K562 (cell line): ENCODE data around the gene HOXB6. TPM values are rescaled to one million over a fixed set of nuclear protein-coding genes. Genes with fewer than 3 reads are reported as not detected.
A peak's percentile ranks its signal among the peaks of the same experiment; 100 is the strongest.

Source experiments
- ATAC-seq: fragments of 200-7000 bp; cut with Tn5 transposase; 3 replicates; pipeline ENCODE4 v1.9.1; 2020; ENCODE audit warnings: moderate library complexity
- BruUV-seq: library from RNA; stranded (reverse); fragments of 400-500 nt; replicated peaks from 2 replicates; lab custom pipeline; 2021; lab: Mats Ljungman, UMichigan
- CTCF ChIA-PET: fragments of 300-600 bp; formaldehyde crosslinking; extraction: SDS; loops from one replicate; lab custom pipeline; 2021; ENCODE audit warnings: low intra/inter-chr PET ratio; lab: Yijun Ruan, JAX
- POLR2A ChIA-PET: fragments of 300-600, 350-650 bp; sonication (Branson Sonifier 250); formaldehyde crosslinking; extraction: SDS; loops from one replicate; lab custom pipeline; 2021; ENCODE audit warnings: antibody characterized with exemption, inconsistent platforms; lab: Yijun Ruan, JAX
- DNase-seq, 4 experiments: peaks; one replicate each; pipeline versions ENCODE4 v3.0.0 to v3.0.0-alpha.2; 2011 to 2018; ENCODE audit warnings: low spot score in 3 of 4, mixed read lengths in 3 of 4; ENCODE audit errors: extremely low read depth in 1 of 4
- FAIRE-seq: peaks from 2 replicates; lab custom pipeline; 2011; peaks lifted over from hg19 to GRCh38; lab: Jason Lieb, UNC
- H2AFZ ChIP-seq: 2 replicates; pipeline ENCODE4 v1.6.0; 2011; ENCODE audit warnings: low read depth, low read length, control low read depth, inconsistent platforms
- H3K27ac ChIP-seq: fragments of 200-600 bp; 3 replicates; pipeline ENCODE4 v1.8.0; 2011; ENCODE audit warnings: low read depth, mild to moderate bottlenecking, control low read depth, inconsistent platforms, low read length, moderate library complexity, mixed read lengths; ENCODE audit errors: extremely low read depth
- H3K27me3 ChIP-seq, 2 experiments: fragments of 300-600 bp in 1 of 2; 2 replicates in 1 of 2; 3 replicates in 1 of 2; pipeline versions ENCODE4 v1.6.0 to v1.8.0; 2011; ENCODE audit warnings: inconsistent platforms in 2 of 2, low read length in 2 of 2, mild to moderate bottlenecking in 1 of 2, mixed read lengths in 1 of 2, moderate library complexity in 1 of 2; ENCODE audit not compliant: control insufficient read depth in 2 of 2, insufficient read depth in 2 of 2
- H3K36me3 ChIP-seq: fragments of 300-600 bp; 3 replicates; pipeline ENCODE4 v1.8.0; 2011; ENCODE audit warnings: mild to moderate bottlenecking, low read length, inconsistent platforms; ENCODE audit not compliant: control insufficient read depth, insufficient read depth
- H3K4me1 ChIP-seq, 2 experiments: fragments of 200-600 bp in 1 of 2; replicated peaks in 1 of 2; 2 replicates in 1 of 2; 3 replicates in 1 of 2; pipeline versions ENCODE4 v1.5.1 to v1.8.0; 2011; ENCODE audit warnings: inconsistent platforms in 2 of 2, low read length in 2 of 2, mild to moderate bottlenecking in 1 of 2, mixed read lengths in 1 of 2, moderate library complexity in 1 of 2; ENCODE audit not compliant: control insufficient read depth in 2 of 2, insufficient read depth in 2 of 2
- H3K4me2 ChIP-seq: 2 replicates; pipeline ENCODE4 v1.6.1; 2011; ENCODE audit warnings: low read length, control low read depth, inconsistent platforms, mixed read lengths; ENCODE audit not compliant: insufficient read depth
- H3K4me3 ChIP-seq: fragments of 200-600 bp; sonication (generic), shearing (Covaris generic); 2 replicates; pipeline ENCODE4 v1.5.1; 2016; ENCODE audit warnings: control low read depth, inconsistent platforms
- H3K79me2 ChIP-seq: fragments of 200-600 bp; 3 replicates; pipeline ENCODE4 v1.8.0; 2011; ENCODE audit warnings: low read length, inconsistent platforms; ENCODE audit not compliant: control insufficient read depth, insufficient read depth
- H3K9ac ChIP-seq, 2 experiments: 2 replicates each; pipeline versions ENCODE4 v1.6.0 to v1.6.1; 2011; ENCODE audit warnings: low read depth in 2 of 2, low read length in 2 of 2, control low read depth in 1 of 2, inconsistent platforms in 1 of 2, mild to moderate bottlenecking in 1 of 2, mixed read lengths in 1 of 2; ENCODE audit not compliant: insufficient read depth in 1 of 2
- H3K9me1 ChIP-seq: one replicate; pipeline ENCODE4 v1.6.0; 2011; ENCODE audit warnings: inconsistent platforms, mild to moderate bottlenecking, low read length, moderate library complexity; ENCODE audit not compliant: control insufficient read depth, insufficient read depth
- H3K9me3 ChIP-seq: replicated peaks from 2 replicates; pipeline ENCODE4 v1.5.1; 2011; ENCODE audit warnings: low read depth, low read length, inconsistent platforms; ENCODE audit not compliant: control insufficient read depth, insufficient read depth
- H4K20me1 ChIP-seq: replicated peaks from 2 replicates; pipeline ENCODE4 v1.6.1; 2011; ENCODE audit warnings: low read length, inconsistent platforms, mixed read lengths; ENCODE audit not compliant: control insufficient read depth, insufficient read depth
- ATF1 ChIP-seq, 2 experiments: fragments of 450-650 bp in 1 of 2; IDR thresholded peaks; 2 replicates each; pipeline ENCODE4 v1.6.1; 2016; ENCODE audit warnings: missing compliant biosample characterization in 1 of 2, missing genetic modification characterization in 1 of 2
- CREB1 ChIP-seq, 2 experiments: sonication (generic) in 1 of 2; formaldehyde crosslinking in 1 of 2; IDR thresholded peaks; 2 replicates each; pipeline versions ENCODE4 v1.6.1 to v1.8.0; 2012 to 2022; ENCODE audit warnings: inconsistent platforms in 1 of 2, mild to moderate bottlenecking in 1 of 2, missing genetic modification reagents in 1 of 2, moderate library complexity in 1 of 2
- CTBP1 ChIP-seq: fragments of 450-650 bp; IDR thresholded peaks from 2 replicates; pipeline ENCODE4 v1.6.1; 2016; ENCODE audit warnings: borderline replicate concordance
- L3MBTL2 ChIP-seq: fragments of 450-650 bp; IDR thresholded peaks from 2 replicates; pipeline ENCODE4 v1.6.1; 2016; ENCODE audit warnings: mild to moderate bottlenecking, moderate library complexity
- MTA3 ChIP-seq: fragments of 450-650 bp; formaldehyde crosslinking; IDR thresholded peaks from 2 replicates; pipeline ENCODE4 v1.6.1; 2017; ENCODE audit warnings: mild to moderate bottlenecking, borderline replicate concordance
- NCOA6 ChIP-seq: fragments of 450-650 bp; IDR thresholded peaks from 2 replicates; pipeline ENCODE4 v1.6.1; 2017; ENCODE audit warnings: mild to moderate bottlenecking
- NFIC ChIP-seq: fragments of 450-650 bp; IDR thresholded peaks from 2 replicates; pipeline ENCODE4 v1.6.1; 2017; ENCODE audit warnings: mild to moderate bottlenecking, inconsistent platforms
- PBX2 ChIP-seq, 2 experiments: IDR thresholded peaks in 1 of 2; conservative IDR thresholded peaks in 1 of 2; 2 replicates each; pipeline ENCODE4 v1.6.1; 2016; ENCODE audit warnings: low read depth in 2 of 2, mild to moderate bottlenecking in 1 of 2, missing compliant biosample characterization in 1 of 2, missing genetic modification characterization in 1 of 2, moderate library complexity in 1 of 2
- RB1 ChIP-seq: fragments of 450-650 bp; IDR thresholded peaks from 2 replicates; pipeline ENCODE4 v1.6.1; 2017; ENCODE audit warnings: low read depth, mild to moderate bottlenecking
- SMAD4 ChIP-seq: fragments of 250-450 bp; sonication (Bioruptor Pico); conservative IDR thresholded peaks from 2 replicates; pipeline ENCODE4 v1.8.0; 2021; ENCODE audit warnings: inconsistent platforms, mild to moderate bottlenecking, moderate library complexity
- ZSCAN29 ChIP-seq: fragments of 450-650 bp; IDR thresholded peaks from 2 replicates; pipeline ENCODE4 v1.6.1; 2017
- WGBS: fragments of 100-300 bp; shearing (Covaris generic); methylation state at CpG from one replicate; pipeline ENCODE4 v1.1.6; 2016; ENCODE audit warnings: low coverage, mixed read lengths; ENCODE audit not compliant: insufficient coverage; ENCODE audit errors: missing lambda C conversion rate; 5-methylcytosine and 5-hydroxymethylcytosine counted together
- in situ Hi-C: fragments of 300-500 bp; cut with MboI; formaldehyde crosslinking; loops from 4 replicates; pipeline ENCODE4 v1.15.0; 2018; ENCODE audit warnings: inconsistent platforms, mixed read lengths
- intact Hi-C: fragments of 100-400 bp; cut with micrococcal nuclease; formaldehyde crosslinking; loops from 2 replicates; pipeline ENCODE4 v1.14.2; 2022
- polyA plus RNA-seq, 8 experiments: library from polyadenylated mRNA; depleted of rRNA in 4 of 8; stranded (reverse) in 5 of 8; unstranded in 3 of 8; fragments of >200 nt; fragmentation: Nextera tagmentation in 2 of 8; fragmentation: Illumina TruSeq in 1 of 8; extraction: Ambion mirVana in 2 of 8; extraction: Trizol in 1 of 8; gene quantifications; 2 replicates each; pipeline versions ENCODE4 v1.2.1 to v1.2.3, GENCODE V29; 2011 to 2014; ENCODE audit warnings: inconsistent platforms in 1 of 8, missing spikeins in 1 of 8
- total RNA-seq, 7 experiments: library from RNA; depleted of rRNA in 6 of 7; stranded (reverse); fragments of >200 nt in 6 of 7; fragmentation: Illumina TruSeq in 2 of 7; extraction: Trizol in 2 of 7; gene quantifications; 2 replicates each; pipeline versions ENCODE4 v1.2.1 to v1.2.3, GENCODE V29; 2011 to 2021; ENCODE audit warnings: low replicate concordance in 1 of 7
- TF ChIP-seq, protein P1 (sequence below): fragments of 250-450 bp; sonication (Bioruptor Pico); IDR thresholded peaks from 2 replicates; pipeline ENCODE4 v1.8.0; 2021; ENCODE audit warnings: moderate library complexity, mild to moderate bottlenecking, inconsistent platforms
- TF ChIP-seq, protein P2 (sequence below): fragments of 200-800 bp; sonication (Bioruptor generic); IDR thresholded peaks from 2 replicates; pipeline ENCODE4 v1.6.1; 2017; ENCODE audit warnings: missing genetic modification characterization, missing compliant biosample characterization
- TF ChIP-seq, protein P3 (sequence below), 2 experiments: fragments of 450-650 bp; conservative IDR thresholded peaks; 2 replicates each; pipeline ENCODE4 v1.6.1; 2017; ENCODE audit warnings: mild to moderate bottlenecking in 2 of 2, moderate library complexity in 2 of 2

Gene HOXB6
- total and polyA plus RNA-seq, 9 of the 15 experiments (the other 6 are each of a cell fraction or from before 2014, with no cell fraction given) = 1.2 to 14.8 (median 4.9) TPM

DNA sequence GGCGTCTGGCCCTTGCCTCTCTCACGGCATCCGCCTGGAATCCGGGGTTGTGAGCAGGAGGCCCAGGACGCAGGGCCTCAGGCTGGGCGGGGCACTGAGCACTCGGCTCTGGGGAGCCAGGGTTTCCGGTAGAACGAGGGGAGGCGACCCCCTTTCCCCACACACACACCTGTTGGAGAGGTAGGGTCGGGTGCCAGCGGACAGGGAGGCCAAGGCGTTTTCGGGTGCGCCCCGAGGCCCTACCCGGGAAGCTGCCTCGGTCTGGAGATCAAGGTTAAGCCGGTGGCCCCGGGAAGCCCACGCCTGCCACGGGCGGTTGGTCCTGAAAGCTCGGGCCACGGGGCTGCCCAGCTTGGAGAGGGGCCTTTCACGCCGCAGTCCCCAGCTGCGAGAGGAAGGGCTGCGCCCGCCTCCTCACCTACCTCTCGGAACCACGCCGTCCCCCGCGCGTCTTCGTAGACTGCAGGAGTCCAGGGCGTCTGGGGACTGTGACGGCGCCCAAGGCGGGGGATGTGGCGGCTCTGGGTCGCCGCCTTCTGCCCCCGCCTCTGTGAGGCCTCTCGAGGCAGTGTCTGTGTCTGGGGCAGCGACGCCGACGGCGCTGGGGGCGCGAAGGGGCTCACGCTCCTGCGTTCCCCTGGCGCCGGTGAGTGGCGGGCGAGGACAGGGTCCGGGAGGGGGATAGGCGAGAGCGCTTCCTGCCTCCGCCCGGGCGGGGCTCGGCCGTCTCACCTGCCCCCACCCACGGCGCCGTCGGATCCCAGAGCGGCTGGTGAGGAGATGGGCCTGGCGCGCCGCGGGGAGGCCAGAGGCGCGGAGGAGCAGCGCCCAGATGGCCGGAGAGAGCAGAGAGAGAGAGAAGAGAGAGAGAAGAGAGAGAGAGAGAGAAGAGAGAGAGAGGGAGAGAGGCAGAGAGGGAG is 41.7 kb upstream of the HOXB6 start:
- in situ Hi-C loops (no loop called here), intact Hi-C loops (no loop called here)
- Histone ChIP-seq H3K9ac (peak overlapping the region; percentile 70 to 93), H2AFZ (peak overlapping the region; percentile 98), H3K4me2 (peak overlapping the region; percentile 73), H3K9me1 (no peaks in the 10 kb centered on the region), H3K79me2 (peaks cover 35% of the 10 kb centered on the region), H3K4me1 (peaks cover 9 to 32% of the 10 kb centered on the region in 2 experiments; a peak in 4 of 5 replicates), H3K4me3 (peak overlapping the region; percentile 56), H4K20me1 (no peaks in the 10 kb centered on the region), H3K27ac (peak overlapping the region; percentile 78), H3K27me3 (no peaks in the 10 kb centered on the region), H3K36me3 (no peaks in the 10 kb centered on the region), H3K9me3 (no peaks in the 10 kb centered on the region)
- FAIRE-seq (no peak), DNase-seq (peak; percentile 66 to 77 (median 73)), ATAC-seq (peak; percentile 83)
- ChIA-PET CTCF (no interaction called here), POLR2A (interaction anchor here (1.1 to 2.4 kb wide), 3 partner anchors 10 to 21 kb away, joined by 3 to 5 read pairs (median 3); no protein-coding TSS in a partner anchor)
- no TSS peak for BruUV-seq
- 40% methylated on average over 50 of the region's 80 CpGs for WGBS
- TF ChIP-seq CREB1 (IDR thresholded peaks at IDR 0.05) (0 out of 2 replicates have a peak, but pooled peaks have one; percentile 10), CREB1 (CRISPR knock-in tag; IDR thresholded peaks at IDR 0.05) (no peak), NFIC (peak; percentile 66), MTA3 (0 out of 2 replicates have a peak, but pooled peaks have one; percentile 63), RB1 (0 out of 2 replicates have a peak, but pooled peaks have one; percentile 29), SMAD4 (peak; percentile 95), L3MBTL2 (peak; percentile 52; the same call in 1 of the 2 replicates), ATF1 (CRISPR knock-in tag; IDR thresholded peaks at IDR 0.05) (no peak), ATF1 (tag; IDR thresholded peaks at IDR 0.05) (peak; percentile 26; the same call in 1 of the 2 replicates), ZSCAN29 (no peak), PBX2 (CRISPR knock-in tag; IDR thresholded peaks at IDR 0.05; ENCODE audit: low read depth) (no peak), PBX2 (tag; conservative IDR thresholded peaks at IDR 0.05; ENCODE audit: low read depth) (no peak), CTBP1 (peak; percentile 30; the same call in 1 of the 2 replicates), NCOA6 (peak; percentile 82)
- TF ChIP-seq, protein P1, sequence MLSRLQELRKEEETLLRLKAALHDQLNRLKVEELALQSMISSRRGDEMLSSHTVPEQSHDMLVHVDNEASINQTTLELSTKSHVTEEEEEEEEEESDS = no peak
- TF ChIP-seq, protein P2, sequence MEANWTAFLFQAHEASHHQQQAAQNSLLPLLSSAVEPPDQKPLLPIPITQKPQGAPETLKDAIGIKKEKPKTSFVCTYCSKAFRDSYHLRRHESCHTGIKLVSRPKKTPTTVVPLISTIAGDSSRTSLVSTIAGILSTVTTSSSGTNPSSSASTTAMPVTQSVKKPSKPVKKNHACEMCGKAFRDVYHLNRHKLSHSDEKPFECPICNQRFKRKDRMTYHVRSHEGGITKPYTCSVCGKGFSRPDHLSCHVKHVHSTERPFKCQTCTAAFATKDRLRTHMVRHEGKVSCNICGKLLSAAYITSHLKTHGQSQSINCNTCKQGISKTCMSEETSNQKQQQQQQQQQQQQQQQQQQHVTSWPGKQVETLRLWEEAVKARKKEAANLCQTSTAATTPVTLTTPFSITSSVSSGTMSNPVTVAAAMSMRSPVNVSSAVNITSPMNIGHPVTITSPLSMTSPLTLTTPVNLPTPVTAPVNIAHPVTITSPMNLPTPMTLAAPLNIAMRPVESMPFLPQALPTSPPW = peak; percentile 56
- TF ChIP-seq, protein P3, sequence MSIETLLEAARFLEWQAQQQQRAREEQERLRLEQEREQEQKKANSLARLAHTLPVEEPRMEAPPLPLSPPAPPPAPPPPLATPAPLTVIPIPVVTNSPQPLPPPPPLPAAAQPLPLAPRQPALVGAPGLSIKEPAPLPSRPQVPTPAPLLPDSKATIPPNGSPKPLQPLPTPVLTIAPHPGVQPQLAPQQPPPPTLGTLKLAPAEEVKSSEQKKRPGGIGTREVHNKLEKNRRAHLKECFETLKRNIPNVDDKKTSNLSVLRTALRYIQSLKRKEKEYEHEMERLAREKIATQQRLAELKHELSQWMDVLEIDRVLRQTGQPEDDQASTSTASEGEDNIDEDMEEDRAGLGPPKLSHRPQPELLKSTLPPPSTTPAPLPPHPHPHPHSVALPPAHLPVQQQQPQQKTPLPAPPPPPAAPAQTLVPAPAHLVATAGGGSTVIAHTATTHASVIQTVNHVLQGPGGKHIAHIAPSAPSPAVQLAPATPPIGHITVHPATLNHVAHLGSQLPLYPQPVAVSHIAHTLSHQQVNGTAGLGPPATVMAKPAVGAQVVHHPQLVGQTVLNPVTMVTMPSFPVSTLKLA (conservative IDR thresholded peaks at IDR 0.05) = 0 out of 4 replicates have a peak, but pooled peaks of 1 of the 2 experiments have one; percentile 41
